Embryonic facial prominence (tissue), 1 donor: ENCODE measurements around the gene NIT2.

Experiments used
- DNase-seq: peaks from one replicate; pipeline ENCODE4 v3.0.0-alpha.2; 2016; ENCODE audit errors: extremely low spot score

NIT2 gene

DNA sequence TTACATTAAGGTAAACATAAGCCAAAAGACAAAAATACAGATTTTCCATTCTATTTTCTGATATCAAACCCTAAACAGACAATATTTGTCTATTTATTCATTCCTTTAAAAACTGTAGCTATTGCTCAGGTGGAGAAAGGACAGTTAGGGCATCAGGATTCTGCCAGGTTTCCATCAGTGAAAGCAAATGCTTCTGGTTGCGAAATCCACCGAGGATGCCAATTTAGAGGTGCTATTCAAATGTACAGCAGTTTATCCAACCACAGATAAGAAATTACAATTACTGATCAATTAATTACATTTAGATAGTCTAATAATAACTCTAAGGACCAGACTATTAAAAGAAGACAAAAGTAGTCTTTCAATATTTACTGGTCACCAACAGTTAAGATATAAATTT lies 62.4 kb downstream of the NIT2 start:
- no peak for DNase-seq

DNA sequence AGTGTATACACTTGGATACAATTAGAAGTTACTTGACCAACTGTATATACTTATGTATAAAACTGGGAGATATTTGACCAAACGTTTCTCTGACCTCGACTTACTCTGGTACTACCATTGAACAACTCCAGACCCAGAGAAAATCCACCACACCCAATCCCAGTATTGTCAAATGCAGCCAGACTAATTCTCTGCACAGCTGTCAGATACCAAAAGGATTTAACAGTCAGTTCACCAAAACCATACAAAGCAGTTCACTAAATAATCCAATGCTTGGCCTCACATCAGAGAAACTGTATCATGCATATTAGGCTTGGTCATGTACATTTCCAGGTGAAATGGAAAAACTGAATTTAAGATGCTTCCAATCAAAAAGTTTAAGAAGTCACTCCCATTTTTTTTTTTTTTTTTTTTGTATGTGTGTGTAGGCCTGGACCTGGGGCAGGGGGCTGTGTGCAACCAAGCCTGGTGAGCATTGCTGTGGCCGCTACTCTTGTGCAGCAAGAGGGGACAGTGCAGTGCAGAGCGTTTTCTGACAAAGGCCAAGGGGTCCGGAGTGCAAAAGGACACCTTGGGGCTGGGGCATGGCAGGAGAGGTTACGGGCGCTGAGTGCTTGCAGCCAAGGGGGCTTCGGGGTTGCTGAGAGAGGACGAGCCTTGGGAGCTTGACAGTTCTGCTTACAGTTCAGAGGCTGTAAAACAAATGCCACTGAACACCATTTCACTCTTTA lies 64.9 kb downstream of the NIT2 start:
- DNase-seq, result no peak

DNA sequence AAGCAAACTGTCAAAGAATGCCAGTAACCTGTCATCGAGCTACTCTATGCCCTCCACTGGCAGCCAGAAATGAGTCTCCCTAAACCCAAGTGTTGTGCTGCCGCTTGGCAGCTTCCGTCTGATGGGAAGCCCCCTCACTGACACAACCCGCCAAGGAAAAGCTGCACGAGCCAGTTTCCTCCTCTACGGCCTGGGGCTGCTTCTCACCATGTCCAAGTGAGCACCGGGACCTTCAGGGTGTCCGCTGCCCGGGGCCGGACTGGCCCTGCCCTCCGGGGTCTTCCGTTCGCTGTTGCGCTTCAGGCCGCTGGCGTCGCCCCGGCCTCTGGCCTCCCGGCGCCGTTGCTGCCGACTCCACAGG lies 65.8 kb downstream of the NIT2 start:
- DNase-seq, result no peak

- DNase-seq, result peak; percentile 92
Observed at GRCh38 chr3:100400780-100401673, 66.5 kb downstream of the NIT2 start, which contains the start of the genes LNP1 and TOMM70. Gene LNP1 (plus strand): TSS chr3:100401539. CDS start chr3:100429730, 28,191 bp downstream. Gene TOMM70 (minus strand): TSS chr3:100401089. CDS start chr3:100400949, 140 bp downstream.

GRCh38 chr3:100401674-100402041 lies 67.1 kb downstream of the NIT2 start:
- DNase-seq, result peak; percentile 13

DNA sequence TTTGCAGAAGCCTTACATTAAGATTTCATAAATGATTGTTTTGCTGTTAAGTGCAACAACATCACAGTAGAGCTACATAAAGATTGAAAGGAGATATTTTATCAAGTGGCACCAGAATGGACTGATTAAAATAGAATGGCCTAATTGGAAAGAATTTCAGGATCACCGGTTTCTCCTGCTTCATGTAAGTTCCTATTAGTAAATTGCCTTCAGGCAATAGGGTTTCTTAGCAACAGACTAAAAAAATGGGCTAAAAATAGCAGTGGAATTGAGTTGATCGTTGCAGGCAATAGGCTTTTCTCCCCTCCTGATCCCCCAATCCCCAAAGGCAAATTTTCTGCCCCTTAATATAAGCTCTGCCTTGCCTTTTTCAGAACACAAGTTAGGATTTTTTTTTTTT lies 67.7 kb downstream of the NIT2 start:
- peak; percentile 67 for DNase-seq

DNA sequence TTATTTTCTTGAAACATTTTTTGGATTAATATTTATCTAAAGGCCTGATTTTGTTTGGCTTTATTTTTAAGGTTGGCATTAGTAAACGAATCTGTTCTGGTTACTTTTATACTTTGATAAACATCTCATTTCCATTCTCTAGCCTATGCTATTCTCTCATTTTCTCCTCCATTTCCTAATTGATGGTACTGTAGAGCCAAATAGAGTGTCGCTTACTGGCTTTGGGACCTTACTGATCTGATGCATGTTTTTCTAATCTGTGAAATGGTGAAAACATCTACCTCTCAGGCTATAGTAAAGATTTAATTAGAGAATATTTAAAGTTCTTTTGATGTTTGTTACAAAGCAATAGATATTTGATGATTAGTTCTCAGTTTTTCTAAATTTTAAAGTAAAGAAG lies 68.3 kb downstream of the NIT2 start:
- DNase-seq, result no peak

GRCh38 chr3:100403362-100404249 lies 69.0 kb downstream of the NIT2 start:
- no peak for DNase-seq

DNA sequence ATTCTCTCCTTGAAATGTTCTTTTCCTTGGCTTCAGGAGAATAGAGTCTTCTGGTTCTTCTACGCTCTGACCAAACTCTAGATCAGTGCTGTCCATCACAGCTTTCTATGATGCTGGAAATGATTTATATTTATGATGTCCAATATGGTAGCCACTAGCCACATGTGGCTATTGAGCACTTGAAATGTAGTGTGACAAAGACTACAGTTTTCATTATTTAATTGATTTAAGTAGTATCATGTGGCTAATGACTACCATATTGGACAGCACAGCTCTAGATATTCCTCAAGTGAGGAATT lies 69.6 kb downstream of the NIT2 start:
- DNase-seq, result no peak

- DNase-seq, result no peak
Observed at GRCh38 chr3:100407164-100407563, 72.6 kb downstream of the NIT2 start.

GRCh38 chr3:100407977-100408532 lies 73.5 kb downstream of the NIT2 start:
- no peak for DNase-seq
